Activated naive CD4-positive, alpha-beta T cell treated with anti-CD3 and anti-CD28 coated beads, Interleukin-2, amount 50 U/mL, for 72 hours (primary cell): ENCODE results near the gene NOS1AP. TPM values are rescaled to one million over a fixed set of nuclear protein-coding genes. Genes with fewer than 3 reads are reported as not detected.

ENCODE experiments used
- ATAC-seq, 2 donors: fragments of 150-1000 bp; cut with Tn5 transposase; 2 replicates each; pipeline ENCODE4 v1.10.0; 2021; ENCODE audit warnings: mild to moderate bottlenecking in 2 of 2, moderate library complexity in 2 of 2
- DNase-seq, 2 donors: peaks; one replicate each; pipeline ENCODE4 v3.0.0; 2021 to 2022; ENCODE audit warnings: low spot score in 2 of 2
- H3K27ac Mint-ChIP-seq, 2 donors: one replicate each; pipeline ENCODE4 v1.8.0; 2022; ENCODE audit warnings: mild to moderate bottlenecking in 2 of 2, mixed read lengths in 2 of 2
- H3K36me3 Mint-ChIP-seq, 2 donors: one replicate each; pipeline ENCODE4 v1.8.0; 2022; ENCODE audit warnings: mixed read lengths in 2 of 2
- H3K9me3 Mint-ChIP-seq, 2 donors: one replicate each; pipeline ENCODE4 v1.8.0; 2022; ENCODE audit warnings: mixed read lengths in 2 of 2
- total RNA-seq, 2 donors: library from RNA; stranded (reverse); gene quantifications; one replicate each; pipeline ENCODE4 v1.2.3, GENCODE V29; 2022

Gene NOS1AP
- total RNA-seq, 2 donors from 2014 or later = 0.18 to 0.27 TPM

DNA sequence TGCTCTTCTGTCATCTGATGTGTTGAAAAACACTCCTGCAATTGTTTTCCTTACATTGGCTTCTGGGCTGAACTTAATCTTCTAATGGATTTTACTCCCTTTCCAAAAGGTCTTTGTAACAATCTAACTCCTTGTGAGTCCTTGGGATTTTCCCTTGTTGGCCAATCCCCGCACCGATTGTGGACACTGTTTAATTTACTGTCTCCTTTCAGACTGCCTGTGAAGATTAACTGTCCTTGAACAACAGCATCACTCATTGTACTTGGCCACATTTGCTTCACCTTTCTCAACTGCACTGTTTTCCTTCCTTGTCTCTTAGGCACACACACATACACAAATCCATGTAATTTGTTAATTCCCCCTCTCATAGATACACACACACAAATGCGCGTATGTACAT lies 186.8 kb downstream of the NOS1AP start:
- H3K27ac Mint-ChIP-seq = no peak overlapping the region
- ATAC-seq = no peak
- H3K36me3 Mint-ChIP-seq = no peaks in the 10 kb centered on the region
- H3K9me3 Mint-ChIP-seq = no peaks in the 10 kb centered on the region
- no peak for DNase-seq

DNA sequence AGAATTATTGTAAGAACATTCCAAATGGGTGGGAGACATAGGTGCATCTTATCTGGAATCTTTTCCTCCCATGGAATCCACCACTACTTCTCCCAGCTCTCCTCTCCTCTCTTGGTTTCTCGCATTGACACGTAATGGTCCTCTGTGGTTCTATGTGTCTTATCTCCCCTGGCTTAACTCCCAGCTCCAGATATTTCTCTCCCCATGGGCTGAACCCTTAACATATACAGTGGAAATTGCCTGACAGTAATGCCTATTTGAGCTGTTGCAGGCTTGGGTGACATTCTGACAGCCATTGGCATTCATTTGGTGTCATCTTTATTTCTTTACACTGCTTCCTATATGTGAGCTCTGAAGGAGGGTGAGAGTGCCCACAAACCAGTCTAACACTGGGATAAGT lies 188.9 kb downstream of the NOS1AP start:
- DNase-seq = no peak
- no peaks in the 10 kb centered on the region for H3K9me3 Mint-ChIP-seq

DNA sequence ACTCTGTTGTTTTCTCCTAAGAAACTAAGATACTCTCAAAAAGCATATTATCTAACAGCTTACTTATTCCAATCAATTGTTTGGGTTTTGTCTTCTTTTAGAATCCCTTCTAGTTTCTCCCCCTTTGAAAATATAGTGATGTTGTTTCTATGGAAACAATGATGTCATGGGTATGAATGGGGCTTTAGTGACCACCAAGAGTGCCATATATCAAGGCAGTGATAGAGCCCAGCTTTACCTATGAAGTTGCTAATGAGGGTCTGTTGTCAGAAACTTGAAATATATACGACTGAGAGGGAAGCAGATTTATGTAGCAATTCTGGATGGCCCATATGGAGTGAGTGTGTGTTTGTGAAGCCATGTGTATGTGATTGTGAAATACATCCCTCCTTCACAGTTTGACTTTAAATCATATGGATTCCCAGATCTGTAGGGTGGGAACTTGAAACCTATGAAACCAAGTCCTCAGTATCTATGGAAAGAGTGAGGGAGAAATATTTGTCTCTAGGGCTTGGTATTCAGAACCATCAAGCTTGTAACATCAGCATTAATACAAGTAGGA lies 190.5 kb downstream of the NOS1AP start:
- no peaks in the 10 kb centered on the region for H3K36me3 Mint-ChIP-seq
- DNase-seq (no peak), ATAC-seq (no peak)
- H3K9me3 Mint-ChIP-seq = no peaks in the 10 kb centered on the region
- no peak overlapping the region for H3K27ac Mint-ChIP-seq

More for the DNA sequence above, 188.9 kb downstream of the NOS1AP start:
- no peak overlapping the region for H3K27ac Mint-ChIP-seq
- no peak for ATAC-seq
- no peaks in the 10 kb centered on the region for H3K36me3 Mint-ChIP-seq

DNA sequence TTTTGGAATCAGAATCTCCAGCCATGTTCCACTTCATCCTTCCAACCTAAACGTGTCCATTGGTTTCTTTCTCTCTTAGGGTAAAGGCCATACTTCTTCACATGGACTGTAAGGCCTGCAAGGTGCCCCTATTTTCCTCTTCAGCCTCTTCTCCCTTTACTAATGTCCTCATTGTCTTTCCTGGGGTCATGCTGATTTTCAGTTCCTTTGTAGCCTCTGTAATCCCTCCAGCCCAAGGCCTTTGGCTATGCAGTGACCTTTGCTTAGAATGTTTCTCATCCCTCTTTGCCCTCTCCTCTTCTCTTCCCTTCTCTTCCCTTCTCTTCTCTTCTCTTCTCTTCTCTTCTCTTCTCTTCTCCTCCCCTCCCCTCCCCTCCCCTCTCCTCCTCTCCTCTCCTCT lies 194.6 kb downstream of the NOS1AP start:
- H3K9me3 Mint-ChIP-seq = no peaks in the 10 kb centered on the region
- H3K27ac Mint-ChIP-seq = no peak overlapping the region
- ATAC-seq (no peak), DNase-seq (no peak)
- no peaks in the 10 kb centered on the region for H3K36me3 Mint-ChIP-seq

DNA sequence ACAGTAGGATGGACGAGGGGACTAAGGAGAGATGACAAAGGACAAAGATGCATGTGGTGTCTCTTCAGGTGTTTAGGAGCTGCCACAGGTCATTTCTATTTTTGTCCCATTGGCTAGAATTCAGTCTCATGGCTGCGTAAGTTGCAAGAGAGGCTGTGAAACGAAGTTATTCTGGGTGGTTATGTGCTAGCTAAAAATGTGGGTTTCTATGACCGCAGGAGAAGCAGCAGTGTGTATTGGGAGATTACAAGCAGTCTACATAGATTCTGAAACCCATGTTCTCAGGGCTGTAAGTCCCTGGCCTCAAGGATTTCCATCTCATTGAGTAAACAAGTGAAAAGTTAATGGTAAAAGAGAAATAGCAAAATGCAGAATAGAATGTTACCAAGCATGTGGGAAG lies 196.5 kb downstream of the NOS1AP start:
- Mint-ChIP-seq H3K36me3 (no peaks in the 10 kb centered on the region), H3K9me3 (no peaks in the 10 kb centered on the region), H3K27ac (no peak overlapping the region)
- ATAC-seq (no peak), DNase-seq (no peak)

DNA sequence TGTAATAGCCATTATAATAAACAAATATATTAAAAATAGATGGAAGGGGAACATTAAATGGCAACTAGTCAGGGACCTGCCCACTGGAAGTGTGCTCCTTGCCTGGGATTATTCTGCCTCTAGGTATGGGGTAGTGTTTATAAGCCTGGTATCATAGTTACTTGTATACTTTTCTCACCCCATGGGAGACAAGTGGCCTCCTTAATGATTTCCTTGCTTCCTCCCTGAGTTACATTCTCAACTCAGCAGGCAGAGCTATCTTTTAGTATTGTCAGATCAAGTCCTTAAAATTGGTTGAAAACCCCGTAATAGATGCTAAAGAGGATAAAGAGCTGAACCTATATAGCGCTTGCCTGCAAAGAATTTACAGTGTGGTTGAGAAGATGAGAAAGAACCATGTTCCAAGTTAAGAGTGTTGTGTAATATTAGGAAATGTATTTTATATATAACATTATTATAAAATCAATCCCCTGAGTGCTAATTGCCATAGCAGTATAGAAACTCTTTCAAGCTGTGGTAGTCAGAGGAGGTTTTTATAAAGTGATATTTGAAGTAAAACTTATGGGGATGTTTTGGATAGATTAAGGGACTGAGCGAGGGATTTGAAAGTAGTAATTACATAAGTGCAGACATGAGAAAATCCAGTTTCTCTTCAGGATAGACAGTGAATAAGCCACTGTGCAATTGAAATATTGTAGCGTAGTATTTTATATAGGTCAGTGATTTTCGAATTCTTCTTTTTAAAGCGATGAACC lies 200.7 kb downstream of the NOS1AP start:
- DNase-seq = no peak
- Mint-ChIP-seq H3K27ac (no peak overlapping the region), H3K9me3 (no peaks in the 10 kb centered on the region), H3K36me3 (no peaks in the 10 kb centered on the region)
- ATAC-seq = no peak

DNA sequence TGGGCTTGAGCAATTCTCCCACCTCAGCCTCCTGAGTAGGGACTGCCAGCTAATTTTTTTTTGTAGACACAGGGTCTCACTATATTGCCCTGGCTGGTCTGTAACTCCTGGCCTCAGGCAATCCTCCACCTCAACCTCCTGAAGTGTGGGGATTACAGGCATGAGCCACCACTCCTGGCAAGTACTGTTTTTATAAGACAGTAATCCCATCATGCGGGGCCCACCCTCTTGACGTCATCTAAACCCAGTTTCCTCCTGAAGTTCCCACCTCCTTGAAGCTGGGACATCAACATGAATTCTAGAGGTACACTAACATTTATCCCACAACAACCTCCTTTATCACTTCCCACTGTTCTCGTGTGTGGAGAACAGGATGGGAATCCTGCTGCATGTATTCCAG lies 202.5 kb downstream of the NOS1AP start:
- no peak for ATAC-seq
- Mint-ChIP-seq H3K36me3 (no peaks in the 10 kb centered on the region), H3K27ac (peak overlapping the region in 1 of 2 donors; percentile 56), H3K9me3 (no peaks in the 10 kb centered on the region)
- DNase-seq = no peak

DNA sequence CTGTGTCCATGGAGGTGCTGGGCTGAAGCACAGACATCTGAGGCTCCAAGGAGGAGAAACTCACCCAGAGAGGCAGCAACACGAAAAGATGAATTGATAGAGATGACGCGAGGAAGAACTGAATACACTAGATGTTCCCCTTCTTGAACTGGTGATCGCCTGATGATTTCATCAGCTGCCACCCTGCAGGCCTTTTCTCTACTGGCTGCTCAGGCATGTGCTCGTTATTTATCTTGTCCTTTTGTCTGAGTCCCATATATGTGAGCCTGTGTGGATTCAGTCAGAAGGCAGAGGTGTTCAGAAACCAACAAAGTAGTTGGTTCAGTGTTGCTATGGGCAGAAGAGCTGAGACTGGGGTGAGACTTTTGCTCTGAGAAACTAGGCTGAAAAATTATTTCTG lies 202.9 kb downstream of the NOS1AP start:
- Mint-ChIP-seq H3K27ac (peak overlapping the region in 1 of 2 donors; percentile 56), H3K36me3 (no peaks in the 10 kb centered on the region), H3K9me3 (no peaks in the 10 kb centered on the region)
- no peak for DNase-seq
- no peak for ATAC-seq

DNA sequence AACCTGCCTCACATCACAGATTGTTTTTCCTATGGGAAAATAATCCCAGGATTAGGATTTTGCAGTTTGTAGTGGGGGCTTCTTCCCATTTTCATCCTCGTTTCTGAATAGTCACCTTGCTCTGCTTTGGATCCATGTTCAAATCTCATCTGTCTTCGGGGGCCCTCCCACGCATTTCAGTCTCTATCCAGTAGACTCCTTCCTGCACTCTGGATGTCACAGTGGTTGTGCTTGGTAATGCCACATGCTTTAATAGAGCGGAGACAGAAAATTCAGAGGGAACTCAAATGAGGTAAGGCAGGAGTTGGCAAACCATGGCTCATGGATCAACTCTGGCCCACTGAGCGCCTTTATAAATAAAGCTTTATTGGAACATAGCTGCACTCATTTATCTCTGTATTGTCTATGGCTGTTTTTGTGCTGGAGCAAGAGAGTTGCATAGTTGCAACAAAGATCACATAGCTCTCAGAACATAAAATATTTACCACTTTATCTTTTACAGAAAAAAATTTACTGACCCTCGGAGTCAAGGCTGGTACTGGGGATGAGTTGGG lies 206.2 kb downstream of the NOS1AP start:
- Mint-ChIP-seq H3K27ac (no peak overlapping the region), H3K9me3 (no peaks in the 10 kb centered on the region), H3K36me3 (no peaks in the 10 kb centered on the region)
- no peak for ATAC-seq
- no peak for DNase-seq

DNA sequence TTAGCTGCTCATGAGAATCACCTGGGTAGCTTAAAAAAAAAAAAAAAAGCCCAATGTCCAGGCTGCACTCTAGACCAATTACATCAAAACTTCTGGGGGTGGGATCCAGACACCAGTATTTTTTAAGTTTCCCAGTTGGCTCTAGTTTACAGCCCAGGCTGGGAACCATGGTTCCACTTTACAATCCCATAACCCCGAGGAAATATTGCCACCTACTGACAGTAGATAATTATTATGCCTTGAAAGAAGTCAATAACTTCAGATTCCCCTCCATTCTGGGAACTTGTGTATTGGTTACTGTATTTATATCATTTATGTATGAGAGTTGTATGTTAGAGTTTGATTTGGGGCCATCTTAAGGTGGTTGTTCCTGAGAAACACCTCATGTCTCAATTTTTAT lies 207.0 kb downstream of the NOS1AP start:
- Mint-ChIP-seq H3K27ac (no peak overlapping the region), H3K36me3 (no peaks in the 10 kb centered on the region), H3K9me3 (no peaks in the 10 kb centered on the region)
- ATAC-seq = no peak
- DNase-seq = no peak

DNA sequence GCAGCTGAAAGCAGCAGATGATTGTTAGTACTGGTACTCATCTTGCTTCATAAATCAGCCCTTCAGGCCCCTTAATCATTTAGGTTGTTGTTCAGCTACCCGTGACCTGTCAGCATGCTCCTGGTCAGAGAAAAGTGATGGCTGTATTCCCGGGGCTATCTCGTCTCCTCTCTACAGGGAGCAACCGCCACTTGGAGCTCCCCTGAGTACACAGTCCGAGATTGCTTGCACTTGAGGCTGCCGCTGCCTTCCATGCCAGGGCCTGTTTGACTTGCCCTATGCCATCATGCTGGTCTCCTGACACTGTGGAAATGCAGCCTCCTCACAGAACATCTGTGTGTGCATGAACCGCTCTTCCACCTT lies 209.6 kb downstream of the NOS1AP start:
- Mint-ChIP-seq H3K9me3 (no peaks in the 10 kb centered on the region), H3K27ac (no peak overlapping the region), H3K36me3 (no peaks in the 10 kb centered on the region)
- no peak for ATAC-seq
- no peak for DNase-seq

DNA sequence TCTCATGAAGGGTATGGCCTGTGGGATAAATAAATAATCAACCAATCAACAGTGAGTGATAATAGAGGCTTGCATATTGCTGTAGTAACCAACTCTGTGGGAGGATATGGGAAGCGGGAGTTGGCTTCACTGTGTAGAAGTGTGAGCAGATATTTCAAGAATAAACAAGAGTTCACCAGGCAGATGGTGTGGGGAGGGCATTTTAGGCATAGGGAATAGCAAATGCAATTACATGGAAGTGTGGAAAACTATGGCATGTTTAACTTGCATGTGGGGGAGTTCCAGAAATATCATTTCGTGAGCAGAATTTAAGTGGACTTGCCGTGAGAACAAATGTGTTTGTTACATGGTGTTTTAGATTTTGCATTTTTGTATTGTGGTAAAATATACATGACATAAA lies 211.9 kb downstream of the NOS1AP start:
- H3K27ac Mint-ChIP-seq = no peak overlapping the region
- no peak for DNase-seq
- no peaks in the 10 kb centered on the region for H3K36me3 Mint-ChIP-seq
- H3K9me3 Mint-ChIP-seq = no peaks in the 10 kb centered on the region
- ATAC-seq = no peak

DNA sequence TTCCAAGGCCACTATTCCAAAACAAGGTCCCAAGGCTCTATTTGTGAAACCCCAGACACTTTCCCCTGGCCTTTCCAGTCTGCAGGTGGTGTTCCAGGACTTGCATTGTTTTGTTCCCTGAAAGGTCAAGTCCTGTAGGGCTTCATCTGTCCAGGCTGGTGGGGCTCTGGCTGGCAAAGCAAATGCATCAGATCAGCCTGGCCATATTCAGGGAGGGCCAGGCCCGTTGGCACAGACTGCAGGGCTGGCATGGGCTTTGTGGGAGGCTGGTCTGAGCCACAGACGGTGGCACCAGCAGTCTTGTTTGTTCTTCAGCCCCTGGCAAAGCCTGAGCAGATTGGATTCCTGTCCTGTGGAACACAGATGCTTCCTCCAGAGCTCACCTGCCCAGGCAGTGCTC lies 214.2 kb downstream of the NOS1AP start:
- H3K27ac Mint-ChIP-seq = no peak overlapping the region
- DNase-seq = no peak
- H3K9me3 Mint-ChIP-seq = no peaks in the 10 kb centered on the region
- no peaks in the 10 kb centered on the region for H3K36me3 Mint-ChIP-seq
- no peak for ATAC-seq

DNA sequence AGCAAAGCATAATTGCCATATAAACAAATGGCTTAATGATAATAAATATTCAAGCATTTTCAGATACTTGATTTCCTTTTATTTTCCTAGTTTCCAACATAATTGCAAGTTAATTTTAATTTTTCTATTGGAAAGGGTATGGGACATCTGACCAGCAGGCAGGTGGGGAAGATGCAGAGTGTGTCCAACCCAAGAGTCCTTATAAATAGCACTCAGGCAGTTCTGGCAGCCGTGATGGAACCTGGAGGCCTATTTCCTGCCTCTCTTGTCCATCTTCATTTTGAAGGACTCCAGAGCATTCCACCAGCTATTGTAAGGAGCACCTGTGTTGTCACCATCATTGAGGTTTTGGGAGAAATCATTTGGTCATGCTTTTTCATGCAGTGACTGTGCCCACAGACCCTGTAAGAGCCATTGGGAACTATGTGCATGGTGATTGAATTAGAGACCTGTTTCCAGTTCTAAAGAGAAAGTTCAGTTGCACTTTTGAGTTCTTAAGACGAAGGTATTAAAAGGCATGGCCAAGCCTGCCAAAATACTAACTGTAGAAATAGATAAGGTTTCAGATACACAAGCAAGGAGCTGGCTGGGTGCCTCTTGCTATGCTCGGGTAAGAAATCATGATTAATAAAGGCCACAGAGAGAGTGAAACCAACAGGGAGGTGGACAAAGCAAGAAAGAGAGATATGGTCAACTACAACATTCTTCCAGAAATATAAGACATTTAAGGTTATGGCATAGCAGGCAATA lies 214.9 kb downstream of the NOS1AP start:
- H3K27ac Mint-ChIP-seq = no peak overlapping the region
- H3K9me3 Mint-ChIP-seq = no peaks in the 10 kb centered on the region
- DNase-seq = no peak
- ATAC-seq = no peak
- H3K36me3 Mint-ChIP-seq = no peaks in the 10 kb centered on the region

DNA sequence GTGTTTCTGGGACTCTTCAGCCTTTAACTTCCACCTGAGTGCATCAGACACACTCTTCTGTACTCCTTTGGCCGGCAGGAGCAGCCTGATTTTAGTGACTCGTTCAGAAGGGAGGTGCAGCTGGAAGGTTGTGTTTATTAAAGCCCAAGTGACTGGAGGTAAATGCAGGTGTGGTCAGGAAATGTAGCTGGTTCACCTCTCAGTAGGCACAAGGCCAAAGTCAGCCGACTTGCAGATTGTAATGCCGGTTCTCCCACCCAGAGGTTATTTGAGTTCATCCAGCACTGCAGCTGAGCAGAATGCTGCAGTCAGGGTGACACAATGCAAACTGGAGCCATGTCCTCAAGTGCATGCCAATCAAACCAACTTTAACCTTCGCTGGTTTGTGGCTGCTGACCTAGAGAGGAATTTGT lies 215.7 kb downstream of the NOS1AP start:
- Mint-ChIP-seq H3K27ac (no peak overlapping the region), H3K9me3 (no peaks in the 10 kb centered on the region), H3K36me3 (no peaks in the 10 kb centered on the region)
- DNase-seq (no peak), ATAC-seq (no peak)

DNA sequence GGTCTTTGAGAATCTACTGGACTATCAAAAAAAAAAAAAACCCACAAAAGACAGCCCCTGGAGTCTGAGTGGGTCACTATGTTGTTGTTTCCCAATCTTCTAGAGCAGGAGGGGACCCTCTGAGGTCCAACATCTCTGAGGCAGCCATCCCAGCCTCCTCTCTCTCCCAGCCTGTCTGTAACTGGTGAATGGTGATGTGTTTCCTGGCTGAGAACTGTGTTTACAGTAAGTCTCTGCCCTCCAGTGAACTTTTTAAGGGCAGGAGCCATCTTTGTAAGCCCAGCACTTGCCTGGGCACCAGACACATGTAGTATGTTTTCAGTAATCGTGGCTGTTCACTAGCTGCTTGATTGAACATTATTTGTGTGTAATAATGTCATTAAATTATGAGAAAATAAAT lies 221.5 kb downstream of the NOS1AP start:
- Mint-ChIP-seq H3K9me3 (no peaks in the 10 kb centered on the region), H3K36me3 (no peaks in the 10 kb centered on the region), H3K27ac (no peak overlapping the region)
- ATAC-seq (no peak), DNase-seq (no peak)

DNA sequence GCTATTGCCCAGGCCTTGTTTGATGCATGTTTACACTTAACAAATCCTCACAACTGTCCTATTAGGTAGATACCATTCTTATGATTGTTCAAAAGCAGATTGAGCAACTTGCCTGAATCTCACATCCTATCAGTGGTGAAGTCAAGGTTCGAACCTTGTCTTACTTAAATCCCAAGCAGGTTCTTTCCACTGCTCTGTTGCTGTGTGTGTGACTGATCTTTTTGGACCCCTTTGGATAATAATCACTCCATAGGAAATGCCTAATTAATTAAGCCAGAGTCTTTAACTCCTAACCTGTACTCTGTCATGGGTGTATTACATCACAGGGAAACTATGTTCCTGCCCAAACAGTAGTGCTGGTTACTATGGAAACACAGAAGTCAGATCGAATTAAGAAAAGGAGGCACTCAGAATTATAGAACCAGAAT lies 222.9 kb downstream of the NOS1AP start:
- H3K9me3 Mint-ChIP-seq = no peaks in the 10 kb centered on the region
- DNase-seq (no peak), ATAC-seq (no peak)
- H3K36me3 Mint-ChIP-seq = no peaks in the 10 kb centered on the region
- H3K27ac Mint-ChIP-seq = no peak overlapping the region
